NCI-H748 treated with DMSO at 0.1 percent for 48 hours (cell line): Measurements from ENCODE around the gene SRGAP2C.
"Not testable (repeated sequence)": the region's sequence is repeated elsewhere in the genome, so short reads cannot be mapped to it uniquely, and the experiment has no call there.

Experiments used
- DNase-seq: peaks from one replicate; lab custom pipeline; 2025; lab: John Stamatoyannopoulos, UW

The SRGAP2C gene

DNA sequence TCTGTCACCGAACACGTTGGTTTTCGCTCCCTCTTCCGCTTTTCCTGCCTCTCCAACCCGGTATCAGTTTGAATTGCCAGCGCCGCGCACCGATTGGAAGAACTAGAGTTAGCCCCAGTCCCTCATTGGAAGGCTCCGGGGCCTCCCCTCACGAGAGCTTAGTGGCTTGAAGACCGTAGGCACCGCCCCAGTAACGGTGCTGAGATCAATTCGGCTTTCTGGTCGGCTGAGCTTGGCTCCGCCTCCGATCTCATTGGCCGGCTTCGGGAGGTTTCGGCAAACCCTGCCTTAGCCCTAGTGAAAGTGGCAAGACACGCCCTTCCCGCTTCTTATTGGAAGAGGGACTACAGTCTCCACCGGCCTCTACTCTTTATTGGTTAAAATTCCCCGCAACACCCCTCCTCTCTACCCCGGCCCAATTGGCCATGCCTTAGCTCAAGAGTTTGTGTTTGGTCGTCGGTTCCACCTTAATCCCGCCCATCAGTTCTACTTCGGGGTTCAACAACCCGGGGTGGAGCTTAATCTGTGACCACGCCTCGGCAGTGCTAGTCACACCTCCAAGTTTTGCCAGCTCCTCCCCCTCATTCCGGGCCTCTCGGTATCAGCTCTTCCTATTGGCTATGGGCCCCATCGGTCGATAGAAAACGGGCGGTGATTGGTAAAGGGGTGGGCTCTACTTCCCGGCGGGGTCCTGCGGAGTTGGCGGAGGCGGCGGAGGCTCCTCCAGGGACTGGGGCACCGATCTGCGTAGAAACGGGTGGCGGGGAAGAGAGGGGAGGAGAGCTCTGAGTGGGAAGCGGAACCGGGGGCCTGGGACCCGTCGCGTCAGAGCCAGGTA, at the start of gene SRGAP2C, which contains the start of gene FAM72B:
Gene SRGAP2C, plus strand, starts transcription at position 686 of the 838 bp plus-strand sequence. CDS start 2,472 bp downstream, outside the sequence.
Gene FAM72B, minus strand, starts transcription at position 51 of the 838 bp plus-strand sequence. CDS start 851 bp downstream, outside the sequence.
- peak; percentile 98 for DNase-seq

DNA sequence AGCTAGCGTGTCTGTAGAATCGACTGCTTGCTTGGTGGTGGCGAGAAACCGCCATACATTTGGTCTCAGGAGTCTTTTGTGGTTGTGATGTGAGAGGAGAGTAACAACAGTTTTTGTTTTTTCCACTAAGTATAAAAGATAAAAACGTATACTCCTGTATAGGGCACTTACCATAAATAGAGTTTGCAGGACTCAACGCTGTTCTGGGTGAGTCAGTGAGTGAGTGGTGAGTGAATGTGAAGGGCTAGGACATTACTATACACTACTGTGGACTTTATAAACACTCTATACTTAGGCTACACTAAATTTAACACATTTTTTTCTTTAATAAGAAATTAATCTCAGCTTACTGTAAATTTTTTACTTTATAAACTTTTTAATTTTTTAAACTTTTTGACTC, 44.4 kb upstream of the SRGAP2C start:
- DNase-seq, result not testable (repeated sequence)

DNA sequence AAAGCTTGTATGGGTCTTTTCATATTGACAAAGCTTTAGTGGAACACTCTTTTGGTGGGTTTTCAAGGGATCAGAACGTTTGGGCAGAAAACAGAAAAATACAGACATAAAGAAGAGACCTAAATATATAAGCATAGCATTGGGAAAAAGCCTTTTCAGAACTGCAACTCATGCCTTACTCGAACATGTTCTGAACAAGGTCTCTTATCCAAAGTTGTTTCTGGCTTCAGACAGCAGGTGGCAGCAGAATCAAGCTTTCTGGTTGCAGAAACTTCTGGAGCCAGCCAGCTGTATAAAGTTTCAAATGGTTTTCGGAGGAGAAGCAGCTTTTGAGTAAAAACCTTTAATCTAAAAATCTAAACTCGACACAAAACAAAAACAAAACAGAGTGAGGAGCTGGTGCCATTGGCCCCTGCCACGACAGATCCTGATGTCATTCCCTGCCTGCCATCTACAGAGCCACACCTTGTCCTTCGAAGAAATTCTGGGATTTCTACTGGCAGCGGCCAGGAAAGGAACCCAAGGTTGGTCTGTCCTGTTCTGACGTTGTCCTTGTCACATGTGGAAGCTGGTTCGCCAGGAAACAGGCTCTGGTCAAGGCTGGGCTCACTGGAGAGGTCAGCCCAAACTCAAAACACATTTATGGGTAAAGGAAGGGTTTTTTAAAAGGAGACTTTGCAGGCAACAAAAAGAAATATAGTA, 36.1 kb upstream of the SRGAP2C start:
- DNase-seq, result not testable (repeated sequence)

DNA sequence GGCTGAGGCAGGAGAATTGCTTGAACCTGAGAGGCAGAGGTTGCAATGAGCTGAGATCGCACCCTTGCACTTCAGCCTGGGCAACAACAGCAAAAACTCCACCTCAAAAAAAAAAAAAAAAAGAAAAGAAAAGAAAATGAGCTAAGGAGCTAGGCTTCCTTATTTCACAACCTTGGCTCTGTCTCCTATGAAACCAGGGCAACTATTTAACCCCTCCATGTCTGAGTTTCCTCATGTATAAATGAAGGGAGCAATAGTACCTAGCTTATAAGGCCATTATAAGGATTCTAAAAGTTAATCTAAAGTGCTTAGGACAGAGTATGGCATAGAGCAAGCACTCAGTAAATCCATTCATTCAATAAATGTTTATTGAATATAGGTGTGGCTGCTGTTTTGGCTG, 33.5 kb upstream of the SRGAP2C start:
- not testable (repeated sequence) for DNase-seq

DNA sequence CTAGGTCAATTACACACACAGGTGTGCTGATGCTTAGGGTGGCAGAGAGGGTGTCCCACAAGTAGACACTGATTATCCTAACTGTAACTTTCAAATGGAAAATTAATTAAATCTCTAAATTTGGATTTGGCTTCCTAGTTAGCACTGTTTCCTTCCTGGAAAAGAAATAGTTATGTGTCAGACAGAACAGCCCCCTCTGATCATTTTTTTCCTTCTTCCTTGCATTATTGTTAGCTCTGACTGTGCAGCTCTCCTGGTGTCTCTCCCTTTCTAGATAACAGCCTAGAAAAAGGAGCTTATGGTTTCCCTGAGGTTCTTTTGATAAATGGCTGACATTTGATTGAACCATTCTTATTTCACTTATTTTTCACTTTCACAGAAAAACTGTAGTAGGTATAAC, 32.0 kb upstream of the SRGAP2C start:
- not testable (repeated sequence) for DNase-seq

DNA sequence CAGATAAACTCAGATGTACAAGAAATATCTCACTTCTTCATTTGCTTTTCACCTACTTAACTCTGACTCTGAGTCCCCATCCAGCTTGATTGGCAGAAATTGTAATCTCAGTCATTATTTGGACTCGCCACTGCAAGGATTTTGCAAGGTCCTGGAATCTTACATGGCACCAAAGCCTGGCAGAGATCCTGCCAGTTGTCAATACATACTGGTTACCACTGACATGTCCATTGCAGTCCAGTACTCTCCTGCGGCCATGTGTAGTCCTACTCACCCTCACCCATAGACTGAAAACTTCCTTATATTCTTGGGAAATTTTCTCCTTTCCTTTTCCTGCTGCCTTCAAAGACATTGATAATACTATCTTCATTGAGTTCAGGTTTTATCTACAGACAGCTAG, 30.0 kb upstream of the SRGAP2C start:
- not testable (repeated sequence) for DNase-seq

DNA sequence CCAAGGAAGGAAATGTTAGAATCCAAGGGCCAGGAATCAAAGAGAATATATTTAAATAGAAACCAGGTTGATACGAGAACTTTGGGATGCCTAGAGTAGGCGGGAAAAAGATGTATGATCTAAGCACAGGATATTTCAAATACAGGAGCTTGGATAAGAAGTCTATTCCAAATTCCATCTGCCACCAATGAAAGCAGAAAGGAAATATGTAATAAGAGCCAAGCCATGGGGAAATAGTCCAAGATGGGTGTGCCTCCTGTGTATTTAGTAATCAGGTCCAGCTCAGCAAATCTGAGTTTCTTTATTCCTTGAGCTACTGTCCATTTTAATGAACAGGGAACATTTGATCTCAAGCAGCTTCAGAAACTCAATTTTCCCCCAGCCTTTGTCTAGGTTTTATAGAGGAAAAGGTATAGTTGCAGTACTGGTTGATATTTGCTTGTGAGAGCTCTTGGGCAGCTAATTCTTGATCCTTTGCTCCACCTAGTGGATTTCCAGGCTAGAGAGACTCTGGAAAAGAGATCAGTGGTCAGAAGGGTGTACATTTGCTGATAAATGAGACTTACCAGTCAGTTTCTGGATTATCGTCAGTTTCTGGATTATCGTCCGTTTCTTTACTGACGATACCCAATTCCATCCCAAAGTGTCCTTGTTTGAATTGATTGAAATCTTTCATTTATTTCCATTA, 29.0 kb upstream of the SRGAP2C start:
- not testable (repeated sequence) for DNase-seq

DNA sequence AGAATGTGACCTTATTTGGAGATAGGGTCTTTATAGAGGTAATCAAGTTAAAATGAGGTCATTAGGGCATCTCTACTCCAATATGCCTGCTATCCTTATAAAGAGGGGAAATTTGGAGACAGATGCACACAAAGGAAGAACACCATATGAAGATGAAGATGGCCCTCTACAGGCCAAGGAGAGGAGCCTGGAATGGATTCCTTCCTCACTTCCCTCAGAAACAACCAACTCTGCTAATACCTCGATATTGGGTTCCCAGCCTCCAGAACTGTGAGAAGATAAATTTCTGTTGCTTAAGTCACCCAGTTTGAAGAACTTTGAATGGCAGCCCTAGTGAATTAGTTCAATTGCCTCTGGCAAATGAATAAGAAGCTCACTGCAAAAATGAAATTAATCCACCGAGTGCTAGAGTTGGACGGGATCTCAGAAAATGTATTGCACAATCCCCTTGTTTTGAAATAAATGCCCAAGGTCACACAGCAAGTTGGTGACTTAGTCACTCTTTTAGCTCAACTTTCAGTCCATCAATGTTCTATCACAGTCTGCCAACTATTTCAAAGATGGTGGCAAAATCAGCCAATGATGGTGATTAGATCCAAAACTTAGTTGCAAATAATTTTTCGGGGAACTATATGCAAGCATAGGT, 27.7 kb upstream of the SRGAP2C start:
- DNase-seq, result not testable (repeated sequence)

DNA sequence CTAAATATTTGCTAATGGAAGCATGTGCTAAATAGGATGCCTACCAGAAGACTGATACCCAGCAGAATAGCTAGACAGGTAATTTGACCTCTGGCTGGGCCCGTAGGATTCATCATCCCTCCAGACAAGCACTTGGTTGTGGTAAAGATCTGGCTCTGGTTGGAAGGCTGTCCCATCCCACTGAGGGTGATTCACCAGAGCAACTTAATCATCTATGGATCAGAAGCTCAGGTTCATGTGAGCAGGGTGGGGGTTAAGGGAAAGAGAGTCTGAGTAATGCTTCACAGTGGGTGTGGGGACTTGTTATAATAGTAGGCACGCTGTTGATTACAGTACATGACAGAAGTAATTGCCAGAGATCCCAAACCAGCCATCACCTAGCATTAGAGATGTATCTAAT, 27.2 kb upstream of the SRGAP2C start:
- not testable (repeated sequence) for DNase-seq

DNA sequence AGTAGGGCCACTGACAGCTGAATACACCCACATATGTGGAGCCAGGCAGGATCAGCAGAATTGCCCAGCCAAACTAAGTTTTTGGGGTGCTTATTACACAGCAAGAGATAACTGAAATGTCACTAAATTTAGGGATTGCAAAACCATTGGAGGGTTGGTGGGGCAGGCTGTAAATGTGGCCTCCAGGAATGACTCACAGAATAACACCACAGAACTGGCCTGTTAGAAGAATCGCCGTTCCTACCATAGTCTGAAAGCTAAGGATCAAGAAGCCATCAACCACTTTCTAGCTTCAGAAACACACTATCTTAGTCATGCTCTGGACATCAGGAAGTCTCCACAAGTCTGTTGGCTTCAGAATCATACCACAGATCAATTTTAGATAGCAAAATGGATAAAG, 24.7 kb upstream of the SRGAP2C start:
- DNase-seq, result not testable (repeated sequence)

DNA sequence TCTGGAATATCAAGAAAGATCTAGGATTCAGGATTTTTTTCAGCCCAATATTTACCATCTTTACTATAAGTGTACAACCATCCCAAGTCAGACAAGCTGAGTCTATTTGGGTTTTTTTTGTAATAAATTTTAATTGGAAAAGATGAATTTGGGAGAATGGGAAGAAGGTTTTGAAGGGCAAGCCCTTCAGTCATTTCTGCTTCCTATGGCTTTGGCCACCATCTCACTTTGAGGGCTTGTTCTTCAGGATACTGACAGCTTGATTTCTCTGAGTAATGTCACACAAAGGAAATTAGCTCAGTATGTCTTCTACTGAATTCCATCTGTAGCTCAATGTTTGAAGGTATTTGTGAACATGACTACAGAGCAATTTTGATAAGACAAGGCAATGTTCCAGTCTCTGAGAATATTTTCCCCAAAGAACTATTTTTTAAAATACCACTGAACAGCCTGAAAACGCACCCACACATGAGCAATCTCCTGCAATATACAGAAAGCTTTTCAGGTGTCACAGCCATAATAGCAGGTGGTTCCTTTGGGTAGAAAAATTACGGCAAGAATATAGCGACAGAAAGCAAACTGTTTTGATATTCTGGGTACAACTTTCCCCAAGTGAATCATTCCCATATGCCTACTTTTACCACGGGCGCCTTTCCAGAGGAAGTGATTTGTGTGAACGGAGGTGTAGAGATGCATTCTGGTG, 23.4 kb upstream of the SRGAP2C start:
- DNase-seq, result not testable (repeated sequence)

DNA sequence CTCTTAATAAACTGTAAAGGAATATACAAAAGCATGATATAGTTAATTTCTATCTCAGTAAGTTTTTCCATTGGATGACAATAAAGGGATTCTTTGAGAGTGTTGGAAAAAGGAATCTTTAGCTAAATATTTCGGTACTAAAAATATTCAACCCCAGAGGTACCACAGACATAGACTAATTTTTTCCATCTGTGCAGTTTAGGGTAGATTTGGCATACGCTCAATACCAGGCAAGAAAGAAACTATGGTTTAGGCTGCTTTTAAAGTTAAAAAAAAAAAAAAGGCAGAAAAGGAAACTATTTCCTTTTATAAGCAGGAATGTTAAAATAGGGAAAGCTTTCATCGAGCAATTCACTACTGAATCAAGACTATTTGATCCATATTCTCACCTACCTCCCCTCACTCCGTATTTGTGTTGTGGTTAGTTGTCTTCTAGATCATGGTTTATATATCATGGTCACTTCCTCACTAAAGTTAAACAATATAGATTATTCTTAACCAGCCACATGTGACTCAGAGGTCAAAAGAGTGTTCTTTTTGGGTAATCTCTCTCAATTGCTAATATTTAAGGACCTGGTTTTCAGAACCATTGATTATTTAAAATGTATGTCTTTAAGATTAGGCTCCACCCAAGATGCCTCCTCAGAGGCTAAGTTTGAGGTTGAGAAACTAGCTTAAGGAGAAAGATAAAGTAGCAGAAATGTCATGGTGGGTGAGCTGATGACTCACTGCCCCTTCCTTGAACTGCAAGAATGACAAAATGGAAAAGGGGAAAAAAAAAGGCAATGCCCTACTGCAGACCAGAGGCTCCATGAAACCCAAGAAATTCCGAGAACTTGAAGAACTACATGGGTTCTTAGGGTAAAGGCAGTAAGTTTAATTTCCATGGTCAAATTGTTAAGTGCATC, 20.7 kb upstream of the SRGAP2C start:
- not testable (repeated sequence) for DNase-seq

DNA sequence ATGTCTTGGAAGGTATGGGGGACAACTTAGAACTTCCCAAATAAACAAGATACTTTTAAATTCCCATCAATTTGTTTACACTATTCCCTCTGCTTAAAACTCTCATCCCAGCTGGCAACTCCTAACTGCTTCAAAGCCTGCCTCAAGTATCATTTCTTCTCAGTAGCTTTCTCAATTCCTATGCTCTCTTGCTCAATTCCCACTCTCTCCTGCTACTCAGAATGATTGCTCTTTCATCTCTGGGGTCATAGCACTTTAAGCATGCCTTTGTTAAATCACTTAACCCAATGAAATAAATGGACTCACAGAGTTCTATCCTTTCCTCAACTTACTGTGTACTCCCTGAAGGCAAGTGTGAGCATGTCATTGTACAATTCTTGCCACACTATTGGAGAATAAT, 19.5 kb upstream of the SRGAP2C start:
- not testable (repeated sequence) for DNase-seq

DNA sequence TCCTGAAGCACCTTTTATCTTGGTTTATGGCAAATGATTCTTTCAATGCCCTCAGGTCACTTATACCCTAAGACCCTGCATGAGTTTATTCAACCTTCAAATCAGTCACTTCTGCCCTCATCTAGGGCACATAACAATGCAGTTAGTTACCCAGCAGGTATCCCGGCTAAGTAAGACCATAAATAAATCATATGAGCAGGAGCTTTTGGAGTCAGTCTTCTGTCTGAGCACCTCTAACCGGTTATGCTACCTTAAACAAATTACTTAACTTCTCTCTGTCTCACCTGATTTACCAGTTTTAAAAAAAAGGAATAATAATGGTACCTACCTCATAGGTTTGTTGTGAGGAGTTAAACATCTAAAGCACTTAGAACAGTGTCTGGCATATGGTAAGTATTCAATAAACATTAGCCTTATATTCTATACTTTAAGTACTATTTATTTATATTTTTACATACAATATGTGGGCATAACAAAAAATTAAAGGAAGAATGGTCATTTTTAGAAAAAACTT, 17.5 kb upstream of the SRGAP2C start:
- not testable (repeated sequence) for DNase-seq

DNA sequence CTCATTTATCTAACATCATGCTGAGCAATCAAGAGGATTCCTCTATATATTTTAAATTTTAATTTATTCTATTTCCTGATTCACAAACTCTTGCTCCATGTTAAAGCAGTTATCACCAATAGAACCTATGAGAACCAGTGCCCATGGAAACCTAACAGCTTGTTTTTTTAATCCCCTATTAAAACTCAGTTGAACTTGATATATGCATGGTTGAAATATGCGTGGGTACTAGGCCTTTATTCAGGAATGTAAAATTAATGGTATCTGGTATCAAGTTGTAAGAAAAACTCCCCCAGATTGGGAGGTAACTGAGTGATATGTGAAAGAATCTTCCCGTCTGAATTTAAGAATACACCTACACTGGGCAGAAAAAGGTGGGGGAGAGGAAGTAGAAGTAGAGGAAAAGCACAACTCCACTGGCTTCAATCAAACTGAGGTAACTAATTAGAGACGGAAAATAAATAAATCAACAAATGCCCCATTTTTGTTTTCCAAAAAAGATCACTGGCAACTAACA, 16.6 kb upstream of the SRGAP2C start:
- not testable (repeated sequence) for DNase-seq

DNA sequence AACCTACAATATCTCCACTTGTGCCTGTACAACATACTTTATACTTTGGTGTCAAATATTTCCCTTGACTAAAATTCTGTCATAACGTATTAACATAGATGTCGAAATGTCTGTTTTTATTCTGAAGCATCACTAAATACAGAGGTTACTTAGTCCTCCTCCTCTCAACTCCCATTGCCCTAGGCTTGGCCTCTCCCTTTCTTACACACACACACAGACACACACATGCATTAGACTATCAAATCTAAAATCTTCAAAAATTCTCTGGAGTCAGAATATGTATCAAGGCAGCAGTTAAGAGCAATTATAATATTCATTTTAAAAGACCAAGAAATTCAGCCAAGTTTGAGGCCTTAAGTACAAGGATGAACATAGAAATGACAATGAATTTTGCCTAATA, 8.1 kb upstream of the SRGAP2C start:
- not testable (repeated sequence) for DNase-seq

DNA sequence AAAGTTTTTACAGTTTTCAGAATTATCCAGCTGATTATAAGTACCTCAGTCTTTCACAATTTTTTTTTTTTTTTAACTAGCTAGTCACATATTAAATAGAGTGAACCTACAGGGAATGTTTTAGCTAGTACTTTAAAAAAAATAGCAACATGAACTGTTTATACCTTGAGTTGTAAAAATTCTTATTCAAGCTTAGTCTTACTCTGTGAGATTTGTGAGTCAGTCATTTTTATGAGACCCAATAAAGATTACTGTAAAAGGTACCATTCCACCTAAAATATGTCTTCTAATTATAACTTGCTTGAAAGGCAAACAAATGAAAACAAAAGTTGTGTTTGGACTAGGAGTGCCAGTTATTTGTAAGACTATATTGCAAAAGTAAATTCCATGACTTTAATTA, 6.6 kb upstream of the SRGAP2C start:
- DNase-seq, result not testable (repeated sequence)

DNA sequence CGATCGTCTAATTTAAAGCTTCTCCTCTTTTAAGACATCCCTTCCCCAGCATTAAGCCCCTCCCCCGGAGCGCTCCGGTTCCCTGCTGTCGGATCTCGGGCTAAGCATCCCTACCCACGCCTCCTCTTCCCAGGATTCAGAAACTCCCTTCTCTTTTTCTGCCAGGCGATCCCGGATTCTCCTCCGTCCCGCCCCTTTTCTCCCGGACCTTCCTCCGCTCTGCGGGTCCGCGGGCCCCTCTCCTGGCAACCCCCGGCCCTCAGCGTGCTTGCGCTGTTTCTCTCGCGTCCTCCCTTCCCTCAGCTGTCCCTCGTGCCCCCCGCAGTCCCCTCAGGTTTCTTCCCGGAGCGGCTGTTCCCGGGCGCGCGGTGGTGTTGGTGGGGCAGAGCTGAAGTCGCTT, 908 bp upstream of the SRGAP2C start:
- DNase-seq, result not testable (repeated sequence)

DNA sequence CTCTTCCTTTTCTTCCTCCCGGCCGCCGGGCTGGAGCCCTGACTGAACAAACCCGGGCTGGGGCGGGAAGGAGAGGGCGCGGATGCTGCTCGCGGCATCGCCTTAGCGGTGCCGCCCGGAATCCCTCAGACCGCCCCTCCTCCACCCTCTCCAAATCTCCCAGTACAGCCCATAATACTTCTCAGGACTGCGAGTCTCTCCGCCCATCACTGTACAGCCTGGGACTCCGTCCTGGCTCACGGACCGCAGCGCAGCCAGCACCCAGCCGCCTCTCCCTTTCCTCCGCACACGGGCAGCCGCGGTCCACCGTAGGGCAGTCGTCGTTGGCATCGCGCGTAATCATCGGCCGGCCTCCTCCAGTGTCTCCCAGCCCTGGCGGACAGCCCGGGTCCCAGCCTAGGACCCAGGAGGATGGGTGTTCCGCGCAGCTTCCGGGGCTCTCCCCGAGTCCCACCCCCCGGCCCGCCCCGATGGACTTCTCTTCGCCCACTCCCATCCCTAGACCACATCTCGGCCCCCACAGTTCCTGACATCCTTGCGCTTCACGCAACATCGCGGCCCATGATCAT, 449 bp downstream of the SRGAP2C start:
- not testable (repeated sequence) for DNase-seq
